DND-41 (cell line): Measurements from ENCODE around the gene FOXJ3.
A peak's percentile ranks its signal among the peaks of the same experiment; 100 is the strongest.

ENCODE experiments used
- ATAC-seq: fragments of 200-7000 bp; cut with Tn5 transposase; 3 replicates; pipeline ENCODE4 v1.9.1; 2021; ENCODE audit warnings: low read depth; ENCODE audit not compliant: insufficient read depth
- DNase-seq: peaks from one replicate; pipeline ENCODE4 v3.0.0-alpha.2; 2020
- H2AFZ ChIP-seq: 2 replicates; pipeline ENCODE4 v1.6.0; 2012; ENCODE audit warnings: low read depth, low read length
- H3K27ac ChIP-seq: 2 replicates; pipeline ENCODE4 v1.5.1; 2012; ENCODE audit warnings: low read length, inconsistent platforms
- H3K27me3 ChIP-seq: fragments of 200-600 bp; sonication (generic); 2 replicates; pipeline ENCODE4 v1.6.0; 2012; ENCODE audit warnings: low read length, mild to moderate bottlenecking, inconsistent platforms; ENCODE audit not compliant: insufficient read depth, poor library complexity
- H3K36me3 ChIP-seq: 2 replicates; pipeline ENCODE4 v1.5.1; 2012; ENCODE audit warnings: low read length, inconsistent platforms; ENCODE audit not compliant: insufficient read depth
- H3K4me1 ChIP-seq: 2 replicates; pipeline ENCODE4 v1.5.1; 2012; ENCODE audit warnings: mild to moderate bottlenecking, low read length; ENCODE audit not compliant: insufficient read depth
- H3K4me2 ChIP-seq: 2 replicates; pipeline ENCODE4 v1.6.0; 2012; ENCODE audit warnings: mild to moderate bottlenecking, moderate library complexity, low read length, inconsistent platforms; ENCODE audit not compliant: insufficient read depth
- H3K4me3 ChIP-seq, 2 experiments: fragments of 200-600 bp in 1 of 2; shearing (Covaris generic) in 1 of 2; 2 replicates each; pipeline ENCODE4 v1.5.1; 2012 to 2016; ENCODE audit warnings: inconsistent platforms in 2 of 2, low read length in 2 of 2, mild to moderate bottlenecking in 2 of 2, low read depth in 1 of 2, moderate library complexity in 1 of 2
- H3K79me2 ChIP-seq: 2 replicates; pipeline ENCODE4 v1.6.0; 2012; ENCODE audit warnings: low read length, inconsistent platforms; ENCODE audit not compliant: insufficient read depth
- H3K9ac ChIP-seq: 2 replicates; pipeline ENCODE4 v1.6.0; 2012; ENCODE audit warnings: low read depth, mild to moderate bottlenecking, inconsistent platforms, low read length, moderate library complexity
- H3K9me3 ChIP-seq: 2 replicates; pipeline ENCODE4 v1.5.1; 2012; ENCODE audit warnings: low read length, moderate library complexity, mild to moderate bottlenecking, inconsistent platforms; ENCODE audit not compliant: insufficient read depth, severe bottlenecking
- H4K20me1 ChIP-seq: 2 replicates; pipeline ENCODE4 v1.6.0; 2012; ENCODE audit warnings: low read length; ENCODE audit not compliant: insufficient read depth
- EZH2 ChIP-seq: IDR thresholded peaks from 3 replicates; pipeline ENCODE4 v1.6.1; 2012; ENCODE audit warnings: borderline replicate concordance, low read depth, mild to moderate bottlenecking, moderate library complexity, low read length, inconsistent platforms; ENCODE audit not compliant: severe bottlenecking
- TF ChIP-seq, protein P1 (sequence below): IDR thresholded peaks from 2 replicates; pipeline ENCODE4 v1.5.1; 2012; ENCODE audit warnings: borderline replicate concordance, low read length, moderate library complexity, mild to moderate bottlenecking; ENCODE audit not compliant: poor library complexity, severe bottlenecking; ENCODE audit errors: extremely low read depth

The FOXJ3 gene

DNA sequence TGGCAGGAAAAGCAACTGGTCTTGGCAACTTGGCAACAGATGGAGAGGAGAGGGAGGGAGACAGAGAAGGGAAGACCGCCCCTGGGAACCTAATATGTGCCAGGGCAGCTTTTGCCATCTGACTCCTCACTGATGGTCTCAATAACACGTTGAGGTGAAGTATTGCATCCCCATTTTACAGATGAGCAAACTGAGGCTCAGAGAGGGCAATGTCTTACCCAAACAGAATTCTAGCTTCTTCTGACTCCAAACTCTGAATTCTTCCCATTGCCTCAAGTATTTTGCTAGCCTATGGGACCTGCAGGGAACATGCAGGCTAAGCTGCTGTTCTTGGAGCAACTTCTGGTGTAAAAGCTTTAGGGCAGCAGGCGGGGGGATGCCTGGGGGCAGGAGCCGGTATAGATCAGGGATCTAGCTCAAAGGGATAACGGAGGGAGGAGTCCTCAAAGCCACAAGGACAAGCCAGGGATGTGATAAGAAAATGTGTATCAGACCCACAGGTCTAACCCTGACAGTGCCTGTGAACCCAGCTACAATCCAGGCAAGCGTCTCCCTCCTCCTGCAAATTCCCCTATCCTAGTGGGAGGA, 163.3 kb downstream of the FOXJ3 start:
- TF ChIP-seq, protein P1, sequence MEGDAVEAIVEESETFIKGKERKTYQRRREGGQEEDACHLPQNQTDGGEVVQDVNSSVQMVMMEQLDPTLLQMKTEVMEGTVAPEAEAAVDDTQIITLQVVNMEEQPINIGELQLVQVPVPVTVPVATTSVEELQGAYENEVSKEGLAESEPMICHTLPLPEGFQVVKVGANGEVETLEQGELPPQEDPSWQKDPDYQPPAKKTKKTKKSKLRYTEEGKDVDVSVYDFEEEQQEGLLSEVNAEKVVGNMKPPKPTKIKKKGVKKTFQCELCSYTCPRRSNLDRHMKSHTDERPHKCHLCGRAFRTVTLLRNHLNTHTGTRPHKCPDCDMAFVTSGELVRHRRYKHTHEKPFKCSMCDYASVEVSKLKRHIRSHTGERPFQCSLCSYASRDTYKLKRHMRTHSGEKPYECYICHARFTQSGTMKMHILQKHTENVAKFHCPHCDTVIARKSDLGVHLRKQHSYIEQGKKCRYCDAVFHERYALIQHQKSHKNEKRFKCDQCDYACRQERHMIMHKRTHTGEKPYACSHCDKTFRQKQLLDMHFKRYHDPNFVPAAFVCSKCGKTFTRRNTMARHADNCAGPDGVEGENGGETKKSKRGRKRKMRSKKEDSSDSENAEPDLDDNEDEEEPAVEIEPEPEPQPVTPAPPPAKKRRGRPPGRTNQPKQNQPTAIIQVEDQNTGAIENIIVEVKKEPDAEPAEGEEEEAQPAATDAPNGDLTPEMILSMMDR, result no peak
- TF ChIP-seq EZH2, result no peak
- no peak overlapping the region for H3K4me3 ChIP-seq
- no peaks in the 10 kb centered on the region for H3K4me1 ChIP-seq
- no peak overlapping the region for H3K9ac ChIP-seq
- H3K36me3 ChIP-seq, result no peaks in the 10 kb centered on the region
- H4K20me1 ChIP-seq, result no peaks in the 10 kb centered on the region
- H3K27ac ChIP-seq, result no peak overlapping the region
- H3K9me3 ChIP-seq, result no peaks in the 10 kb centered on the region
- ATAC-seq (no peak), DNase-seq (no peak)
- H2AFZ ChIP-seq, result no peak overlapping the region
- H3K27me3 ChIP-seq, result no peaks in the 10 kb centered on the region
- H3K4me2 ChIP-seq, result no peak overlapping the region
- H3K79me2 ChIP-seq, result no peaks in the 10 kb centered on the region

- Histone ChIP-seq H3K9ac (no peak overlapping the region), H3K9me3 (no peaks in the 10 kb centered on the region), H4K20me1 (no peaks in the 10 kb centered on the region), H3K36me3 (no peaks in the 10 kb centered on the region), H3K27ac (no peak overlapping the region), H3K4me3 (no peak overlapping the region), H3K79me2 (no peaks in the 10 kb centered on the region), H3K4me2 (no peak overlapping the region), H2AFZ (no peak overlapping the region), H3K27me3 (no peaks in the 10 kb centered on the region), H3K4me1 (no peaks in the 10 kb centered on the region)
- ATAC-seq, result peak; percentile 31; the same call in 1 of the 3 replicates
- no peak for TF ChIP-seq EZH2
- TF ChIP-seq, protein P1, result no peak
- no peak for DNase-seq
These were observed 164.0 kb downstream of the FOXJ3 start for GRCh38 chr1:42170779-42171621.

- Histone ChIP-seq H3K79me2 (no peaks in the 10 kb centered on the region), H3K9ac (no peak overlapping the region), H3K27ac (no peak overlapping the region), H3K4me3 (no peak overlapping the region), H3K4me2 (no peak overlapping the region), H2AFZ (no peak overlapping the region), H3K4me1 (no peaks in the 10 kb centered on the region), H3K9me3 (no peaks in the 10 kb centered on the region), H4K20me1 (no peaks in the 10 kb centered on the region), H3K27me3 (no peaks in the 10 kb centered on the region), H3K36me3 (no peaks in the 10 kb centered on the region)
- no peak for DNase-seq
- no peak for TF ChIP-seq EZH2
- TF ChIP-seq, protein P1, result no peak
- no peak for ATAC-seq
These were observed 166.3 kb downstream of the FOXJ3 start for GRCh38 chr1:42168763-42169162.
